Calu3 (cell line): ENCODE measurements around the gene TSSK2. TPM values are rescaled to one million over a fixed set of nuclear protein-coding genes. Genes with fewer than 3 reads are reported as not detected.

Experiments used
- BruUV-seq: library from RNA; stranded (reverse); fragments of 400-500 nt; replicated peaks from 2 replicates; lab custom pipeline; 2021; lab: Mats Ljungman, UMichigan
- CTCF ChIA-PET: fragments of 300-600 bp; sonication (Branson Sonifier 250); formaldehyde crosslinking; loops from one replicate; lab custom pipeline; 2022; ENCODE audit warnings: antibody characterized with exemption; lab: Charles Lee
- DNase-seq: peaks from one replicate; pipeline ENCODE4 v3.0.0; 2022
- H3K27ac Mint-ChIP-seq: one replicate; pipeline ENCODE4 v1.8.0; 2022; ENCODE audit warnings: mixed read lengths; ENCODE audit not compliant: unreplicated experiment
- H3K27me3 Mint-ChIP-seq: one replicate; pipeline ENCODE4 v1.8.0; 2022; ENCODE audit warnings: mixed read lengths; ENCODE audit not compliant: unreplicated experiment
- H3K36me3 Mint-ChIP-seq: one replicate; pipeline ENCODE4 v1.8.0; 2022; ENCODE audit warnings: mild to moderate bottlenecking, moderate library complexity, mixed read lengths; ENCODE audit not compliant: insufficient read depth, unreplicated experiment
- H3K4me1 Mint-ChIP-seq: one replicate; pipeline ENCODE4 v1.8.0; 2022; ENCODE audit warnings: mild to moderate bottlenecking, low read depth, mixed read lengths; ENCODE audit not compliant: unreplicated experiment
- H3K4me3 Mint-ChIP-seq: one replicate; pipeline ENCODE4 v1.8.0; 2022; ENCODE audit warnings: mild to moderate bottlenecking, low read depth, moderate library complexity, mixed read lengths; ENCODE audit not compliant: unreplicated experiment
- H3K9me3 Mint-ChIP-seq: one replicate; pipeline ENCODE4 v1.8.0; 2022; ENCODE audit warnings: low read depth, mixed read lengths; ENCODE audit not compliant: unreplicated experiment
- intact Hi-C: fragments of 100-400 bp; cut with micrococcal nuclease; formaldehyde crosslinking; loops from one replicate; pipeline ENCODE4 v1.10.0; 2022; ENCODE audit not compliant: unreplicated experiment
- total RNA-seq: library from RNA; stranded (reverse); gene quantifications from 2 replicates; pipeline ENCODE4 v1.2.3, GENCODE V29; 2022
- TF ChIP-seq, protein P1 (sequence below): fragments of 200-600 bp; IDR thresholded peaks from one replicate; pipeline ENCODE4 v1.8.0; 2022; ENCODE audit warnings: antibody characterized with exemption; ENCODE audit not compliant: unreplicated experiment

The TSSK2 gene
- total RNA-seq, 1 experiment from 2014 or later: not detected

- intact Hi-C loops: no loop called here
- Mint-ChIP-seq H3K9me3 (no peaks in the 10 kb centered on the region), H3K4me3 (no peak overlapping the region), H3K36me3 (peaks cover 6% of the 10 kb centered on the region), H3K4me1 (peaks cover 19% of the 10 kb centered on the region), H3K27ac (no peak overlapping the region), H3K27me3 (no peaks in the 10 kb centered on the region)
- no peak for DNase-seq
- TF ChIP-seq, protein P1, sequence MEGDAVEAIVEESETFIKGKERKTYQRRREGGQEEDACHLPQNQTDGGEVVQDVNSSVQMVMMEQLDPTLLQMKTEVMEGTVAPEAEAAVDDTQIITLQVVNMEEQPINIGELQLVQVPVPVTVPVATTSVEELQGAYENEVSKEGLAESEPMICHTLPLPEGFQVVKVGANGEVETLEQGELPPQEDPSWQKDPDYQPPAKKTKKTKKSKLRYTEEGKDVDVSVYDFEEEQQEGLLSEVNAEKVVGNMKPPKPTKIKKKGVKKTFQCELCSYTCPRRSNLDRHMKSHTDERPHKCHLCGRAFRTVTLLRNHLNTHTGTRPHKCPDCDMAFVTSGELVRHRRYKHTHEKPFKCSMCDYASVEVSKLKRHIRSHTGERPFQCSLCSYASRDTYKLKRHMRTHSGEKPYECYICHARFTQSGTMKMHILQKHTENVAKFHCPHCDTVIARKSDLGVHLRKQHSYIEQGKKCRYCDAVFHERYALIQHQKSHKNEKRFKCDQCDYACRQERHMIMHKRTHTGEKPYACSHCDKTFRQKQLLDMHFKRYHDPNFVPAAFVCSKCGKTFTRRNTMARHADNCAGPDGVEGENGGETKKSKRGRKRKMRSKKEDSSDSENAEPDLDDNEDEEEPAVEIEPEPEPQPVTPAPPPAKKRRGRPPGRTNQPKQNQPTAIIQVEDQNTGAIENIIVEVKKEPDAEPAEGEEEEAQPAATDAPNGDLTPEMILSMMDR: no peak
- BruUV-seq: no TSS peak
- CTCF ChIA-PET: interaction anchor here (0.9 to 1.2 kb wide), 3 partner anchors 8 to 29 kb away, joined by 3 read pairs; partner anchors contain the start of gene ESS2
These were observed 15.5 kb upstream of the TSSK2 start for GRCh38 chr22:19115628-19116027.

- intact Hi-C loops: no loop called here
- no peak overlapping the region for H3K27ac Mint-ChIP-seq
- TF ChIP-seq, protein P1: no peak
- no TSS peak for BruUV-seq
- no peaks in the 10 kb centered on the region for H3K27me3 Mint-ChIP-seq
- CTCF ChIA-PET: interaction anchor here (0.6 kb wide), 1 partner anchor 584 kb away, joined by 3 read pairs; no protein-coding TSS in a partner anchor
- peaks cover 15% of the 10 kb centered on the region for H3K4me1 Mint-ChIP-seq
- H3K36me3 Mint-ChIP-seq: peaks cover 21% of the 10 kb centered on the region
- H3K9me3 Mint-ChIP-seq: no peaks in the 10 kb centered on the region
- H3K4me3 Mint-ChIP-seq: no peak overlapping the region
- DNase-seq: no peak
These were observed 14.0 kb upstream of the TSSK2 start for GRCh38 chr22:19117111-19117512.

DNA sequence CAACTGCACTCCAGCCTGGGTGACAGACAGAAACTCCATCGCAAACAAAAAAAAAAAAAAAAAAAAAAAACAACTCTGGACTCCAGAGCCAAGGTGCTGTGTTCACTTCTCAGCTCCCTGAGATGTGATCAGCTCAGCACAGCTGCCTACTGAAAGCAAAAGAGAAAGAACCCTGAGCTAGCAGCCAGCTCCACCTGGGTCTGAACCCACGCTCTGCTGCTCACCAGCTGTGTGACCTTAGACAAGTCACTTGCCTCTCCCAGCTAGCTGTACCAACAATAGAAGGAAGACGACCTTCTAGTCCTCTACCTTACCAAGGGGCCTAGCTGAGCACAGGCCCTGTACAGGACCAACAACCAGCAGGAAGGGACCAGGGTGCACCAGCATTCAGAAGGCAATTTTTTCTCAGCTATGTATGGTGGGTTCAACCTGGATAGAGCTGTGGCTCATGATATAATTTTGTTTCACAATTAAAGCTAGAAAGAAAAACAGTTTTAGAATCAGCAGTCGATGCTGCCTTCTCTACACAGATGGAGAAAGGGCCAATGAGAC is 12.7 kb upstream of the TSSK2 start:
- no TSS peak for BruUV-seq
- no peak for DNase-seq
- TF ChIP-seq, protein P1: no peak
- Mint-ChIP-seq H3K27ac (no peak overlapping the region), H3K27me3 (no peaks in the 10 kb centered on the region), H3K4me3 (no peak overlapping the region), H3K9me3 (no peaks in the 10 kb centered on the region), H3K36me3 (peaks cover 29% of the 10 kb centered on the region), H3K4me1 (peaks cover 23% of the 10 kb centered on the region)
- CTCF ChIA-PET: no interaction called here
- intact Hi-C loops: no loop called here

DNA sequence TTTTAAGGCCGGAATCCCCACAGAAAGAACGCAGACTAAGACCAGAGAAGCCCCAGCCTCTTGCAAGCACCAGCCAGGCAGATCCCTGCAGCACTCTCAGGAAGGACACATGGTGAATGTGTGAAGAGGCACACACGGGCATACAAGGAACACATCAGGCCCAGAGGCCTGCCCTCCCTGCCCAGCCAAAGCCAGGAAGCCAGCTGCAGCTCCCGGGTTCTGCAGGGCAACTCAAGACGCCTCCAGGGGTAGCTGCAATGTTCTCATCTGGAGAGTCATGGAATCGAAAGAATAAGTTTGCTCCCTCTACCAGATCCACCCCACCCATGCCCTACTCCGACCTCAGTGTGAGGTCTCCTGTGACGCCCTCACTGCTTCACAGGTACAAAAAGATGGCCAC is 11.2 kb upstream of the TSSK2 start:
- Mint-ChIP-seq H3K4me3 (peak overlapping the region; percentile 85), H3K27ac (peak overlapping the region; percentile 68), H3K27me3 (no peaks in the 10 kb centered on the region), H3K36me3 (peaks cover 29% of the 10 kb centered on the region), H3K4me1 (peaks cover 23% of the 10 kb centered on the region), H3K9me3 (no peaks in the 10 kb centered on the region)
- DNase-seq: no peak
- BruUV-seq: no TSS peak
- intact Hi-C loops: no loop called here
- CTCF ChIA-PET: no interaction called here
- TF ChIP-seq, protein P1: no peak
